Measurements from ENCODE around the gene PCDHGA8. TPM values are rescaled to one million over a fixed set of nuclear protein-coding genes. Genes with fewer than 3 reads are reported as not detected.
"Not testable (repeated sequence)": the region's sequence is repeated elsewhere in the genome, so short reads cannot be mapped to it uniquely, and the experiment has no call there.

PCDHGA8 gene
- total RNA-seq, 4 donors from 2014 or later, result 3.0 to 6.8 (median 3.6) TPM

- peaks cover 0 to 31% of the 10 kb centered on the region in 2 donors for H3K36me3 ChIP-seq
- ATAC-seq, result no peak
- peaks cover 8% of the 10 kb centered on the region for H3K27me3 ChIP-seq
- H3K9me3 ChIP-seq, result peaks cover 0 to 97% (median 13%) of the 10 kb centered on the region in 3 donors
- H3K4me3 ChIP-seq, result no peak overlapping the region
- no peak overlapping the region for H3K27ac ChIP-seq
- no peaks in the 10 kb centered on the region for H3K4me1 ChIP-seq
- 33 to 56% methylated on average over 2 to 3 of the region's 3 CpGs for WGBS, 2 donors (ENCODE audit: low coverage in 1 of 2)
- TF ChIP-seq POLR2A (IDR thresholded peaks at IDR 0.05) (no peak), CTCF (IDR thresholded peaks at IDR 0.05) (no peak), POLR2AphosphoS5 (IDR thresholded peaks at IDR 0.05) (no peak), EP300 (IDR thresholded peaks at IDR 0.05) (no peak)
Observed at GRCh38 chr5:141411575-141411974, 19.1 kb downstream of the PCDHGA8 start.

- peaks cover 0 to 98% (median 13%) of the 10 kb centered on the region in 3 donors for H3K9me3 ChIP-seq
- 18 to 23% methylated on average over 4 to 10 of the region's 31 CpGs for WGBS, 2 donors (ENCODE audit: low coverage in 1 of 2)
Observed at GRCh38 chr5:141412854-141413539, 20.6 kb downstream of the PCDHGA8 start, which contains the start of gene PCDHGA10. Gene PCDHGA10, plus strand, starts transcription at chr5:141412987. Its CDS starts 189 bp downstream, at chr5:141413176.

GRCh38 chr5:141413540-141414069 lies 21.2 kb downstream of the PCDHGA8 start:
- peaks cover 0 to 98% (median 13%) of the 10 kb centered on the region in 3 donors for H3K9me3 ChIP-seq
- H3K4me3 ChIP-seq, result peak overlapping the region in 1 of 2 donors; percentile 38
- ATAC-seq, result no peak
- TF ChIP-seq POLR2A (IDR thresholded peaks at IDR 0.05) (no peak), EP300 (IDR thresholded peaks at IDR 0.05) (no peak), POLR2AphosphoS5 (IDR thresholded peaks at IDR 0.05) (no peak), CTCF (IDR thresholded peaks at IDR 0.05) (no peak)
- no peak overlapping the region for H3K27ac ChIP-seq
- H3K4me1 ChIP-seq, result peaks cover 0 to 5% (median 0%) of the 10 kb centered on the region in 3 donors
- H3K27me3 ChIP-seq, result peaks cover 8% of the 10 kb centered on the region
- 11 to 19% methylated on average over 5 to 23 of the region's 25 CpGs for WGBS, 2 donors (ENCODE audit: low coverage in 1 of 2)
- peaks cover 0 to 25% of the 10 kb centered on the region in 2 donors for H3K36me3 ChIP-seq

More at GRCh38 chr5:141412854-141413539, 20.6 kb downstream of the PCDHGA8 start, which contains the start of gene PCDHGA10:
- Histone ChIP-seq H3K36me3 (peaks cover 0 to 27% of the 10 kb centered on the region in 2 donors), H3K4me3 (peak within 1 kb of the TSS in 1 of 2 donors; percentile 38), H3K27me3 (peaks cover 8% of the 10 kb centered on the region), H3K4me1 (no peaks in the 10 kb centered on the region), H3K27ac (no peak within 1 kb of the TSS)
- ATAC-seq, result peak; percentile 34
- TF ChIP-seq CTCF (IDR thresholded peaks at IDR 0.05), result peak in 1 of 4 experiments; percentile 36
- no peak for TF ChIP-seq POLR2A (IDR thresholded peaks at IDR 0.05)

- peaks cover 0 to 23% of the 10 kb centered on the region in 2 donors for H3K36me3 ChIP-seq
- not testable (repeated sequence) for H3K27ac ChIP-seq, ATAC-seq, H3K4me3 ChIP-seq, H3K27me3 ChIP-seq
- 13 to 18% methylated on average over 5 to 9 of the region's 46 CpGs for WGBS, 2 donors (ENCODE audit: low coverage in 1 of 2)
- H3K4me1 ChIP-seq, result peaks cover 0 to 16% (median 0%) of the 10 kb centered on the region in 3 donors
- peaks cover 0 to 98% (median 13%) of the 10 kb centered on the region in 3 donors for H3K9me3 ChIP-seq
Observed at GRCh38 chr5:141414548-141415274, 22.3 kb downstream of the PCDHGA8 start.

GRCh38 chr5:141415275-141415618 lies 22.8 kb downstream of the PCDHGA8 start:
- not testable (repeated sequence) for ATAC-seq, H3K27ac ChIP-seq, H3K27me3 ChIP-seq, H3K4me3 ChIP-seq
- peaks cover 0 to 19% (median 0%) of the 10 kb centered on the region in 3 donors for H3K4me1 ChIP-seq
- 35 to 65% methylated on average over 3 to 6 of the region's 24 CpGs for WGBS, 2 donors (ENCODE audit: low coverage in 1 of 2)
- H3K36me3 ChIP-seq, result peaks cover 0 to 19% of the 10 kb centered on the region in 2 donors
- peaks cover 0 to 98% (median 12%) of the 10 kb centered on the region in 3 donors for H3K9me3 ChIP-seq

Data from gastroesophageal sphincter (tissue), 4 donors.